ENCODE results near the gene GNAI3.

The GNAI3 gene

DNA sequence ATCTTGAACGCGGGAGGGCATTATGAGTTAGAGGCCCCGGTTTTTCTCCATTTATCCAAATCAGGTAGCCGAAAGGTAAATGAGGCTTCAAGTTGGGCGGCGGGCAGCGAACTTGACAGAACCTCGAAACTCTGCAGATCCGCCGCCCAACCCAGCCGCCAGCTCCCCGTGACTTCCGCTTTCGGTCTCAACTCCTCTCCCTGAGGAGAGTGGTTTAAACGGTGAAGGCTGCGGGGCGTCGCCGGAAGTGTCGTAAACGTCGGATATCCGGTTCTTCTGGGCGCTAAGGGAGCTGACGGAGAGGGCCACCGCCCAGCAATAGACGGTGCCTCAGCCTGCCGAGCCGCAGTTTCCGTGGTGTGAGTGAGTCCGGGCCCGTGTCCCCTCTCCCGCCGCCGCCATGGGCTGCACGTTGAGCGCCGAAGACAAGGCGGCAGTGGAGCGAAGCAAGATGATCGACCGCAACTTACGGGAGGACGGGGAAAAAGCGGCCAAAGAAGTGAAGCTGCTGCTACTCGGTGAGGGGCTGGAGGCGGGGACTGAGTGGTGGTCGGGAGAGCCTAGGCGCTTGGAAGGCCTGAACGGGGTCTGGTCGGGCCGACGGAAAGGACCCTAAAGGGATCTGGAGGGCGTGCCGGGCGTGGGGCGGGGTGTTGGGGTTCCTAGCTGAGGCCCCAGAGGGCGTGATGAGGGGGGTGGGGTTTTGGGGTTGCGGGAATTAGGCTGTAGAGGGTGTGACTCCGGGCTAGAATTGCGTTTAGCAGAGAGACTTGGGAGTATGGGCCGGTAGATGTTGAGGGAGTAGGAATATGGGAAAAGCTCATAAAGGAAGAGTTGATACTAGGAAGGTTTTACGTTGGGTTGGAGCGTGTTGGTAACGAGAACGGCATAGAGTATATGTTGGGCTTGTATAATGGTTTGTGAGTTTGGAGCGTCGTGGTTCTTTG is at the start of gene GNAI3:
GNAI3 (plus strand) TSS at position 295 of the 947 bp plus-strand sequence; CDS start at position 401, 106 bp downstream.
- peak; percentile 93 for DNase-seq

DNA sequence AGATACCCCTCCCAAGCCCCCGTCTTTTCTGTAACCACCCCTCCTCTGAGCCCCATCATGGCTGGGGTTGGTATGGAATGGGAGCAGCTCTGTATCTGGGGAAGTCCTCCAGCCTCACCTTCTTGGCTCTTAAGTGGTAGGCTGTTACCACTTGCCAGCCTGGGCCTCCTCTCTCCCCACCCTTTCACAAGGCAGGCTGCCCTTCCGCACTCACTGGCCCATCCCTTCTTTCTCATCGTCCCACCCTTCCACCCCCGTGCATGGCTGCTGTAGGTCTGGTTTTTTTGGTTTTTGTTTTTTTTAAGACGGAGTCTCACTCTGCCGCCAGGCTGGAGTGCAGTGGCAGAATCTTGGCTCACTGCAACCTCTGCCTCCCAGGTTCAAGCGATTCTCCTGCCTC is 49.3 kb upstream of the GNAI3 start:
- no peak for DNase-seq

DNA sequence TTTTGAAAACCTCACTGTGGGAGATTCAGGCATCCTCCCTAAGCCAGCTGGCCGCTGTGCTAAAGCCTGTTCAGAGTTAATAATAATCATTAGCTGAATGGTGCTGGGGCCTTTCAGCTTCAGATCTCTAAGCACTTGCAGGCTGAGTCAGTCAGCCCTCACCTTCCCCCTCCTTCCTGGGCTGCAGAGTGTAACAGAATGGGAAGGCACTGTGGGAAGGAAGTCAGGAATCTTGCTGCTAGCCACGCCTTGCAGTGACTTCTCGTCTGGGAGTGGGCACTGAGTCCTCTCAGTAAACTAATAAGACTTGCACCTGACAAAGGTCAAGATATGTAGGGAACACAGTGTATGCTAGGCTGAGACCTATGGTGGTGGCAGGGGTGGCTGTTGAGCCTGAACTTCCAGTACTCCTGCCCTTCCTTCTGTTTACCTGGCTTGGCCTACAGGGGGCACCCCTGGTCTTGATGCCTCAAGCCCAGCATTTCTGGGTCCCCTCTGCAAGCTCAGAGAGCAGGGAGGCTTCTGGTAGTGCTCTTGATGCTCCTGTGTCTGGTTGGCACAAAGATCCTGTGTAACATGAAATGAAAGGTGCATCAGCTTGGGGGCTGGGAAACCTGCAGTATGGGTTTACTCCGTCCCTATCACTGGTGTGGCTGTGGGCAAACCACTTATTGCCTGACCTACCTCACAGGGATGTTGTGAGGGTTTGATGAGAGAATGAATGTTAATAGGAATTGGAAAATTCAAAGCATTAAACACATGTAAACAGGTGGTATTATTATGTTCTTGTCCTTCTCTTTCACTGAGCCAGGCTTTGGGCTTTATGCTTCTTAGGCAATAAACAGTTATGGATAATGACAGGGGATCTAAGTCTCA is 48.5 kb upstream of the GNAI3 start:
- DNase-seq = peak; percentile 16

DNA sequence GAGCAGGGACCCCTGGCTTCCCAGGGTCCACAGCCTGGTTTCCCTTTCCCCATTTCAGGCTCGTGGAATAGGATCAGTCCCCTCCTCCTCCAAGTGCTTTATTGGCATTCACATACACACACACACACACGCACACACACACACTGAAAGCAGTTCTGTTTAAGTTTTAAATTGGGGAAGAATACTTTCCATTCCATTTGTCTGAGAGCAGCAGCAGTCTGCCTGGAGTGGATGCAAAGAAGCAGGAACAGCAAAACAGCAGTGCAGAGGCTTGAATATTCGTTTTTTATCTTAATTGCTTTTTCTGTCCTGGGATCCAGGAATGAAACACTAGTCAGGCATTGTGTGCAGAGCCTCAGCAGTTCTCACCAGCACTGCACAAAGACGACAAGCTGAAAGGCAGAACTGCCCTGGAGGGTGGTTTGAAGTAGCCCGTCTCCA is 47.5 kb upstream of the GNAI3 start:
- DNase-seq = no peak

DNA sequence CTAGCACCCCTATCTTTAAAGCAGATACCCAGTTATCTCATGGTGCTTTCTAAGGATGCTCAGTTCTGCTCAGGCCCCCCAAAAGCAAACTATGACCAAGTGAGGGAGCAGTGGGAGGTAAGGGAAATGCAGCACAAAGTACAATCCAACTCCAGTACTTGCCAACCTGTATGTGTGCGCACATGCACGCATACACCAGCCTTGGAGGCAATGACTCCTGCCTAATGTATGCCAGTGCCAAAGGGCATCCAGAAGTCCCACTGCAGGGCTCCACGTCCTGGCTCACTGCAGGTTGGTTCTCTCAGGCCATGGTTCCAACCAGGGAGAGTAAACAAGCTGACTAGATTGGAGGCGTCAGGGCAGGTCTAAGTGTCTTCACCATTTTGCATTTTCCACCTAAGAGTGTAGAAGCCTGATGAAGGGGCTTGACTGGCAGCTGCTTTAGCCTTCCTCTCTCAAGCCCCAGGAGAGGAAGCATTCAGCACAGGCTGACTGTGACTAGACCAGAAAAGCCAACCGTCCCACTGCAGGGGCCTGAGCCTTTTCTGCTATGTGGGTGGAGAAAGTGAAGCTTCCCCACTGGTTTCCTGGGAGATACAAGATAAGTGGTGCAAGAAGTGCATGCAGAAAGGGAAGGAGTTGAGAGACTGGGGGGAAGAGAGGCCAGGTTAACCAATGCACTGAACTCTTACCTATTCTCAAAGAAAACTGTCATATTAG is 46.6 kb upstream of the GNAI3 start:
- DNase-seq = no peak

DNA sequence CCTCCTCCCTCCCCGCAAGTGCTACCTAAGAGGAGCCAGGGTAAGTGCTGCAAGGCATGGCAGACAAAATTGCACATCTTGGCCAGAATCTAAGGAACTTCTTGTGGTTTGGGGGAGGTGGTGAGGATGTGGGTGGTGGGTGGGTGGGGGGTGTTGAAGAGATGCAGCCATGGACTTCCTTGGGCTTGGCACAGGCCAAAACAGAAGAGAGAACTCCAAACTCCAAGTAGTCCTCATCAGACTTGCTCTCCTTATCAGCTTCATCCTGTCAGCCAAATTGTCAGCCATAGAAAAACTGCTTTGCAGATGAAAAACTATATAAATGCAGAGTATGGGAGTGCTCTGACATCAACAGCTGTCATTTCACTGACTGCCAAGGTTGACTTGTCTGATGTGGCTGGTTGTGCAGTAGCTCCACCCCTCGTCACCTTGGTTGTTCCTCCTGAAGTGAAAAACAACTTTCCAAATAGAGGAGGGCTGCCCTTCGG is 46.0 kb upstream of the GNAI3 start:
- DNase-seq = no peak

DNA sequence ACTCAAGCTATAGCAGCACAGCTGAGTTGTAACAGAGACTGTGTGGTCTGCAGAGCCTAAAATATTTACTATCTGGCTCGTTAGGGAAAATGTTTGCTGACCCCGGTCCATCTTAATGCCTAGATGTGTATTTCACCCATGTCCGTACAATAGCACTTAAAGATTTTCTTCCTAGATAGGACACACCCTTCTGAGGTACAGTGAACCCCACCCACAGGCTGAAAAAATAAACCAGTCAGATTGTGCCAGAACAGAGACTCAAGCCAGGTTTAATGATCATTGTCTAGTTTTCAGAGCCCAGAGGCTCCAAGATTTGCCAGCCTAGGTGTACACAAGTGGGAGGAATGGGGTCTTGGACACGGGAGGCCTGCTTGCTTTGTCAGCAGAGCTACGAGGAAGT is 44.5 kb upstream of the GNAI3 start:
- DNase-seq = no peak

DNA sequence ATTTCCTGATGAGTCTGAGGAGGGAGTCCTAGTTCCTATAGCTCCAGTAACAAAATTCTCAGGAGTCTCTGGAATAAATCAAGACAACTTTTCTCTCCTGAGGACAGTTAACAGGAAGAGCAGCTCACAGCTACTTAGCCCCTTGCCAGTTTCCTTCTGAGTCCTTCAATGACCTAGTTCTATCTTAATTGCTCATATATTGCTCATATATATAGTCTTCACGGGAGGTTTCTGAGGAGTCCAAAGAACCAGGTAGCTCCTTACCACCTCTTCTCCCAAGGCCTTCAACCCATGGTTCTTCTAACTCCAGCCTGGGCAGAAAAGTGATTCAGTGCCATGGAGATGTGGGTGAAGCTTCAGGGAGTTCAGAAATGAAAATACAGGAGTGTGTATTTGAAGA is 43.4 kb upstream of the GNAI3 start:
- DNase-seq = no peak

DNA sequence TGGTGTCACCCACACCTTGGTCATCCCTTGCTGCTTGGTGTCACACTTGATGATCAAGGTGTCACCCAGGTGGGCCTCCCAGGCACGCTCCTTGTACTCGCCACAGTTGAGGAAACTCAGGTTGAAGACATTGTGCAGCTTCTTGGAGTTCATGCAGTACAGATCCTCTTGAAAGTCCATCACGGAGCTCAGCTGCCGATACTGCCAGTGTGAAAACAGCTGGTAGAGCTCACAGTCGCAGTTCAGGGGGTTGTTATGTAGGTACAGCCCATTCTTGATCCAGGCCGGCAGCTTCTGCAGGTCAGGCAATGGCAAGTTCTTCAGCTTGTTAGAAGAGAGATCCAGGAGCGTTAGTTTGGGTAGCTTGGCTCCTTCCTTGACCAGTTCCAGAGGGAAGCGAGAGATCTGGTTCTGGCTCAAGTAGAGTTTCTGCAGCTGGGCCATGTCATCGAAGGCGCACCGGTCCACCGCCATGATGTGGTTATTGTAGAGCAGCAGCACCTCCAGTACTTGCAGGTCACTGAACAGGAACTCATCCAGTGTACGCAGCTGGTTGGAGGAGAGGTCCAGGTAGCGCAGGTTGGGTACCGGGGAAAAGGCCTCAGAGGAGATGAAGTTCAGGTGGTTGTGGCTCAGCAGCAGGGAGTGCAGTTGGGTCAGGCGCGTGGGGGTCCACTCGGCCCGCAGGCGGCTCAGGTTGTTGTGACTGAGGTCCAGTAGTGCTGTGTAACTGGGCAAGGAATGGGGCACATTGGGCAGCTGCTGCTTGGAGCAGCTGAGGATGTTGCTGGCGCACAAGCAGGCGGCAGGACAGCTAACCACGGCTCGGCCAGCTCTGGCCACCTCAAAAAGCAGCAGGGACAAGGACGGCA is 40.2 kb upstream of the GNAI3 start:
- no peak for DNase-seq

DNA sequence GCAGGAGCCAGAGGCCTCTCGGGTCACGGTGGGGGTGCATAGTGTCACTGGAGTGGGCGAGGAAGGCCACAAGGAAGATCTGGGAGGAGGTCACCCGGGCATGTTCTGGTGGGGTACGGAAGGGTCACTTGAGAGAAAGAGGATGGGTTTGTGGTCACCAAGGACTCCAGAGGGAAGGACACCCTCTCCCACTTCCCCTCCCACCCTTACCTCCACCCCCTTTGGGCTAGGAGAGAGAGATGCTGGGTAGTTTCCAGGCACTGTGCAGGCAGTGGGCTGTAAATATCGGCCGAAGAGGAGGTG is 39.6 kb upstream of the GNAI3 start:
- no peak for DNase-seq

DNA sequence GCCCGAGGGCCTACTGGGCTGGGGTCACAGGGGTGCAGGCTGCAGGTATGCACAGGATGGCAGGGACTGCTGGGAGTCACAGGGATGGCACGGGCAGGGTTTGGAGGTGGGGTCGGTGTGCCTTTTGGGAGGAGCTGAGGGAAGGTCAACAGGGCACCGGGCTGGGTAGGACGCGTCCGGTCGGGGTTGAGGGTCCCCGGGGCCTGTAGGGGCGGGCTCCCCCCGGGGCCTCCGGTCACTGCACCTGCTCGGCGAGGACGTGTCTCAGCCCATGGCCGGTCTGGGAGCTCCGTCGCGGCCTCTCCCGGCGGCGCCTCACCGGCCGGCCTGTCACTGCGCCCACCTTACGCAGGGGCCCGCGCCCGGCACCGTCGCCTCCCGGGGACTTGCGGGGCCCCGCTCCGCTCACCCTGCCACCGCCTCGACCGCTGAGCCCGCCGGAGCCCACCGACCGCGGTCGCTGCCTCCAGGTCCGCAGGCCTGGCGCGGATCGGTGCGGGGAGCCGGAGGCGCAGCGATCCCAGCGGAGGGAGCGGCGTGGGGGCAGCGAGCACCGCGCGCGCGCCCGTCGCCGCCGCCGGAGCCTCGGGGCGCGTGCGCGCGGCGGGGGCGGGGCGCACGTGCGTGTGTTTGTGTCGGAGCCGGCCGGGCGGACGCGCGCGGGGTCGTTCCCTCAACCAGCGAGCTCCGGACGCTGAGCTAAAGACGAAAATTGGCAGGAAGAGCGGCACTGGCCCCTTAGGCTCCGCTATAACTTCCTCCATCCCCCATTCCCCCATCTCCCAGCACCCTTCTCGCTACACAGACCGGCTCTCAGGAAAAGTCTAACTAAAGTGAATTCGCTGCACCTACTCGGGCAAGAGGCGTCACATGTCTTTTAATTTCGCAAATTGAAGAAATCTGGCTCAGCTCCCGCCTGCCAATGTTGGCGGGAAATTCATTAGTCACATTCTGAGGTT is 39.0 kb upstream of the GNAI3 start, which contains the start of gene AMIGO1:
AMIGO1 (minus strand) TSS at position 552 of the 959 bp plus-strand sequence. CDS start 815 bp downstream, outside the sequence.
- DNase-seq = peak; percentile 24

DNA sequence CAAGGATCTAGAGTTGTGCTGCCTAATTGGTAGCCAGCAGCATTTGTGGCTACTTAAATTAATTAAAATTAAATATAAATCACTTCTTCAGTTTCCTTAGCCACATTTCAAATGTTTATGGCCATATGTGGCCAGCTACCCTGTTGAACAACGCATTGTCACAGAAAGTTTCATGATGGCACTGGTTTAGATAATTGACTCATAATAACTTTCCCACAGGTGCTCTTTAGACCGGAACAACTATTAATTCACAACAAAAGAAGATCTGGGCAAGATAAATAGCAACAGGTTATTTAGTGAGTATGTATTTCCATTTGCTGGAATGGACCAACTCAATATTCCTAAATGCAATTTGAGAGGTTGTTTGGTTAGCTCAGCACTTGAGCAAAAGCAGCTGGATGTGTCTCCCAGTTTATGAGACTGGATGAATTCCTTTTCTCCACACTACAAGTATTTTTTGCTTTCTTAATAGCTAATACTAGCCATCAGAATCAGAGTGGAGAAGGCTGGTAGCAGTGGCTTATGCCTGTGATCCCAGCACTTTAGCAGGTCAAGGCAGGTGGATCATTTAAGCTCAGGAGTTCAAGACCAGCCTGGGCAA is 35.2 kb upstream of the GNAI3 start:
- DNase-seq = peak; percentile 13

DNA sequence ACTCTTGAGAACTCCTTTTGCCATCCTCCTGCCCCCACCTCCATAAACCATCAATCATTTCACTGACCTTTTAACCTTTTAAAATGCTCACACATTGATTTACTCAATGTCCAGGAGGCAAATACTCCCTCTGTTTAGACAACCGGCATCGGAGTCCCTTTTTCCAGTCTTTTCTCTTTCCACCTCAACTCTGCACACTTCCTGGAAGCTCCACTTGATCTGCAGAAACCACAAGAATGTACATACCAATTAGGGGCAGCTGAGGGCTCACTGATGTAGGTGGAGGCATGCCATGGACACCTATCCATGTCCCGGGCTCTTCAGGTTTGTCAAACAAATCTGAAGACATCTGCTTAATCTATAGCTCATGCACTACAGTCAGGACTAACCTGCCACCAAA is 33.6 kb upstream of the GNAI3 start:
- peak; percentile 5 for DNase-seq

DNA sequence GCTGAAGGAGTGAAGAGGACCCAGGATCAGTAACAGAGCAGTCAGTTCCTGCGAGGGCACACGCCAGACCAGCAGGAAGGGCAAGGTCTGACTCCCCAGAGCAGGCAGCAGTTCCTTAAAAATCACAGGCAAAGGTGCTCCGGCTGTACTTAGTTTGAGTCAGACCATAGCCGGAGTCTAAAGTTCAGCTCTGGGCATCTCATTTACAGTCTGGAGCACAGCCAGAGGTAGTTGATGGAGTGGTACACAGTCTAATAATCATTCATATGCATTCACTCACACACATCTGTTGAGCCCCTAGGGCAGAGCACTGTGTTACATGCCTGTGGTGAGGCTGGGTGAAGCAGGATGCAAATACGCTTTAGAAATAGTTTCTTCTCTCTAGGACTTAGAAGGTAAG is 31.5 kb upstream of the GNAI3 start:
- DNase-seq = no peak

DNA sequence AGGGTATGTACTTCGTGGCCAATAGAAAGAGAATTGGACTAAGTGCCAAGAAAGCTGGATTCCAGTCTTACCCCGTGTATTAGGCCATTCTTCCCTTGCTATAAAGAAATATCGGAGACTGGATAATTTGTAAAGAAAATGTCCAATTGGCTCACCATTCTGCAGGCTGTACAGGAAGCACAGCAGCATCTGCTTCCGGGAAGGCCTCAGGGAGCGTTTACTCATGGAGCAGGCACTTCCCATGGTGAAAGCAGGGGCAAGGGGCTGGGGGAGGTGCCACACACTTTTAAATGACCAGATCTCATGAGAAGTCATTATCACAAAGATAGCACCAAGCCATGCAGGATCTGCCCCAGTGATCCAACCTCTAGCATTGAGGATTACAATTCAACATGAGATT is 31.1 kb upstream of the GNAI3 start:
- DNase-seq = no peak

DNA sequence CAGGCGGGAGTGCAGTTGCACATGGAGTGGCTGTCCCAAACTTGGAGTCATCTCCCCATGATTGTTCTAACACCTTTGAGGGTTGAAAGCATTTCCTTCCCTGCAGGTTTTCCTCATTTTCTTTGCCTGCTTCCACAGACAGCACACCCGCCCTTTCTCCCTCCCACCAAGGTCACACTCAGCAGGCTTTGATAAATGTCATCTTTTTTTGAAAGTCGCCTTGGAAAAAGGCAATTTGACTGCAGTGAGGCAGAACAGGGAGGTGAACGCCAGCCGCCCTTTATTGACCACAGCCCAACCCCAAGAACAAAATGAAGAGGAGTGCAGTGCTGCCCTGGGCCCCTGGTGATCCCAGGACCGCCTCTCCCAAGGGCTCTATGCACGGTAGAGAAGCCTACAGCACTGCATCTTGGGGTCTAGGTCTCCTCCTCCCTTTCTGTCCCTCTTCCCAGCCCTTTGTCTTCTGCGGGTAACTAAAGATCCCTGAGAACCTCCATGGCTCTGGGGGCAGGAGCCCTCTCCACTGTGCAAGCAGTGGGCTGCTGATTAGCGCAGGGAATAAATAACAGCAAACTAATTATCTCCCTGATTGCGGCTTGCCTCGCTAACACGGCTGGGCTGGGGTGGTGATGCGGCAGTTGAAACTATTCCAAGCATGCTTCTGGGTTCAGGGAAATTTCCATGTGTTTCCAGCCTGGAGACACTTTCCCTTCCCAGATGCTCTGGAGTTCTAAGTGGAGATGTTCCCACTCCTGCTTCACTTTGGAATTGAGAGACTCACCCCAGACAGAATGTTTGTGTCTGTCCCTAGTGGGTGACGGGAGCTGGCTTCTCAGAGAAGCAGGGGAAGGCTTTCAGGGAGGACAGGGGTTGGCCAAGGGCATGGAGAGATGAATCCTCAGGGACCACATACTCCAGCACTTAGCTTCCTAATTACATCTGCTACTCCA is 27.1 kb upstream of the GNAI3 start:
- no peak for DNase-seq

DNA sequence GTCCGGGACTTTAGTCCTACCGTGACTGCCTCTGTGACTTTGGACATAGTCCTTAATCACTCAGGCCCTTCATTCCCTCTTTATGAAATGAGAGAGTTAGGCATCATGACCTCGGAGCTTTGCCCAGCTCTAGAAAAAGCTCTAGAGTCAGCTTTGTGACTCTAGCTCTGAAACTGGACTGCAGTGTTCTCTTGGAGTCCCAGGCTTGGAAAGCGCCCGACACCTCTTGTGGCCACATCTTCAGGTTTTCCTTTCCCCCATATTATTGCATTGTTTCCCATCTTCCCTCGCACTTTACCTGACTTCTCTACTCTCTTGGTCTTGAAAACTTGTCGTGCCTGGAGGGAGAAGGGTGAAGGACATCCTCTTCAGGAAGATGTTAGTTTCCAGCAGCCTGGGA is 26.4 kb upstream of the GNAI3 start:
- DNase-seq = no peak

DNA sequence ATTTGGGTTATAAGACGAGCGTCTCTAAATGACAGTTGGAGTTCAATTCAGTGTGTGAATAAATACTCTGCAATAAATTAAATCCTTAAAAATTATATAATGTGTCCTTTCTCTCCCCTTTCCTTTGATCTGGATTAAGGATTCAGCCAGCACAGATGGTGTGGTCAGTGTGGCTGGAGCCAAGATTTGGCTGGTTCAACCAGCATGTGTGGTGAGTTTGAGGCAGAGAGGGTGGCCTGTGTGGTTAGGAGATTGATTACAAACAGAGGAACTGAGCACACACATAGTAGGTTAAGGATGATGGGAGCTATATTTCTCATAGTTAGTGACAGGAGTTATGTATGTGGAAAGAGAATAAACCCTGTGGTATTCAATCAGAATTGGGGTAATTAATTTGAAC is 24.7 kb upstream of the GNAI3 start:
- no peak for DNase-seq

All from NCI-H2029 (cell line).